GM10248 (cell line): ENCODE data around the gene CACNA1C.

ENCODE experiments used
- CTCF ChIA-PET: fragments of 300-600 bp; sonication (Branson Sonifier 250); formaldehyde crosslinking; extraction: SDS; loops from one replicate; lab custom pipeline; 2021; ENCODE audit warnings: antibody characterized with exemption; lab: Yijun Ruan, JAX
- POLR2A ChIA-PET: fragments of 350-650 bp; sonication (Branson Sonifier 250); formaldehyde crosslinking; extraction: SDS; loops from one replicate; lab custom pipeline; 2020; ENCODE audit warnings: antibody characterized with exemption; lab: Yijun Ruan, JAX
- DNase-seq: peaks from one replicate; pipeline ENCODE4 v3.0.0; 2012; ENCODE audit errors: extremely low spot score
- CTCF ChIP-seq: IDR thresholded peaks from 2 replicates; pipeline ENCODE4 v1.5.1; 2012; ENCODE audit warnings: mild to moderate bottlenecking, low read depth; ENCODE audit errors: extremely low read depth, missing control alignments, control extremely low read depth

Gene CACNA1C

GRCh38 chr12:2156333-2156732, 103.5 kb downstream of the CACNA1C start:
- DNase-seq = no peak
- TF ChIP-seq CTCF = no peak
- ChIA-PET POLR2A (no interaction called here), CTCF (interaction anchor here (0.8 kb wide), 1 partner anchor 13 kb away, joined by 3 read pairs; no protein-coding TSS in a partner anchor)

- no peak for TF ChIP-seq CTCF
- POLR2A ChIA-PET = no interaction called here
- DNase-seq = no peak
- CTCF ChIA-PET = no interaction called here
Observed at GRCh38 chr12:2160043-2160442, 107.3 kb downstream of the CACNA1C start.

GRCh38 chr12:2161473-2161872, 108.7 kb downstream of the CACNA1C start:
- ChIA-PET POLR2A (no interaction called here), CTCF (no interaction called here)
- DNase-seq = no peak
- TF ChIP-seq CTCF = no peak

GRCh38 chr12:2163177-2163941, 110.6 kb downstream of the CACNA1C start:
- ChIA-PET POLR2A (no interaction called here), CTCF (no interaction called here)
- no peak for TF ChIP-seq CTCF
- DNase-seq = no peak

GRCh38 chr12:2165021-2165420, 112.2 kb downstream of the CACNA1C start:
- no peak for DNase-seq
- ChIA-PET CTCF (no interaction called here), POLR2A (no interaction called here)
- no peak for TF ChIP-seq CTCF

- ChIA-PET CTCF (no interaction called here), POLR2A (no interaction called here)
- DNase-seq = no peak
- no peak for TF ChIP-seq CTCF
Observed at GRCh38 chr12:2165927-2166326, 113.1 kb downstream of the CACNA1C start.

GRCh38 chr12:2166696-2167095, 113.9 kb downstream of the CACNA1C start:
- ChIA-PET POLR2A (no interaction called here), CTCF (no interaction called here)
- no peak for TF ChIP-seq CTCF
- no peak for DNase-seq
